SU-DHL-6 (cell line): ENCODE results near the gene MYB.

Experiments used
- EZH2phosphoT487 ChIP-seq: fragments of 200-600 bp; sonication (generic), shearing (Covaris generic); conservative IDR thresholded peaks from 2 replicates; pipeline ENCODE4 v1.6.1; 2018; ENCODE audit warnings: mild to moderate bottlenecking, antibody characterized with exemption, low read length, moderate library complexity, mixed read lengths
- TF ChIP-seq, protein P1 (sequence below): fragments of 200-600 bp; sonication (generic); IDR thresholded peaks from one replicate; pipeline ENCODE4 v1.5.1; 2017; ENCODE audit warnings: antibody characterized with exemption, mild to moderate bottlenecking, low read length, moderate library complexity; ENCODE audit not compliant: insufficient read depth, poor library complexity, severe bottlenecking

DNA sequence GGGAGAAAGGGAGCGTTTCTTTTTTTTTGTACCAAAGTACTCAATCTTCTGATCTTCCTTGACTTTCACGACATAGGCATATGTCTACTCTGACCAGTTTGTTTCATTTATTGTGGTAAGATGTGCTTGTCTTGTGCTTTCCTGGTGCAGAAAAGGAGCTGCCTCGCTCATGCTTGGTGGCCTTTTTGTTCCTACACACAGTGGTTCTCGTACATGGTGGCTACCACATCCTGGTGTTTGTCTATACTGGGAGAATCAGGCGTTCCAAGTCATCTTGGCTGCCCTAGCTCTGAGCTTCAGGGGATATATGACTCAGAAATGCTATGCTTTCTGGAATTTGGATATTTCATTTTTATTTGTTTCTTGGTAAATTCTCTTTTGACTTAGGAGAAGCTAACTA, 31.8 kb downstream of the MYB start:
- no peak for TF ChIP-seq EZH2phosphoT487
- TF ChIP-seq, protein P1, sequence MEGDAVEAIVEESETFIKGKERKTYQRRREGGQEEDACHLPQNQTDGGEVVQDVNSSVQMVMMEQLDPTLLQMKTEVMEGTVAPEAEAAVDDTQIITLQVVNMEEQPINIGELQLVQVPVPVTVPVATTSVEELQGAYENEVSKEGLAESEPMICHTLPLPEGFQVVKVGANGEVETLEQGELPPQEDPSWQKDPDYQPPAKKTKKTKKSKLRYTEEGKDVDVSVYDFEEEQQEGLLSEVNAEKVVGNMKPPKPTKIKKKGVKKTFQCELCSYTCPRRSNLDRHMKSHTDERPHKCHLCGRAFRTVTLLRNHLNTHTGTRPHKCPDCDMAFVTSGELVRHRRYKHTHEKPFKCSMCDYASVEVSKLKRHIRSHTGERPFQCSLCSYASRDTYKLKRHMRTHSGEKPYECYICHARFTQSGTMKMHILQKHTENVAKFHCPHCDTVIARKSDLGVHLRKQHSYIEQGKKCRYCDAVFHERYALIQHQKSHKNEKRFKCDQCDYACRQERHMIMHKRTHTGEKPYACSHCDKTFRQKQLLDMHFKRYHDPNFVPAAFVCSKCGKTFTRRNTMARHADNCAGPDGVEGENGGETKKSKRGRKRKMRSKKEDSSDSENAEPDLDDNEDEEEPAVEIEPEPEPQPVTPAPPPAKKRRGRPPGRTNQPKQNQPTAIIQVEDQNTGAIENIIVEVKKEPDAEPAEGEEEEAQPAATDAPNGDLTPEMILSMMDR: no peak
